Measurements from ENCODE around the gene ATXN7L2.

- no peak for TF ChIP-seq CTCF (IDR thresholded peaks at IDR 0.05; ENCODE audit: low read depth, low read length, poor library complexity, severe bottlenecking)
- no peak for TF ChIP-seq EZH2phosphoT487 (IDR thresholded peaks at IDR 0.05; ENCODE audit: borderline replicate concordance, low read length)
Measured at GRCh38 chr1:109467301-109467777, 16.4 kb upstream of the ATXN7L2 start.

All from DOHH2 (cell line).